Mucosa of descending colon (tissue), 3 donors: ENCODE results near the gene CD74. TPM values are rescaled to one million over a fixed set of nuclear protein-coding genes. Genes with fewer than 3 reads are reported as not detected.

Experiments used
- ATAC-seq: fragments of 200-7000 bp; cut with Tn5 transposase; one replicate; pipeline ENCODE4 v1.9.1; 2020; ENCODE audit warnings: mild to moderate bottlenecking, moderate library complexity
- DNase-seq, 3 donors: peaks; one replicate each; pipeline ENCODE4 v3.0.0-alpha.2; 2020
- H3K36me3 ChIP-seq: fragments of 200-600 bp; one replicate; pipeline ENCODE4 v1.8.0; 2021; ENCODE audit warnings: low read depth, mild to moderate bottlenecking
- H3K4me1 ChIP-seq: fragments of 200-600 bp; one replicate; pipeline ENCODE4 v1.8.0; 2021; ENCODE audit warnings: low read depth, mild to moderate bottlenecking
- H3K4me3 ChIP-seq: fragments of 200-600 bp; one replicate; pipeline ENCODE4 v1.8.0; 2021; ENCODE audit warnings: mild to moderate bottlenecking
- H3K9me3 ChIP-seq: fragments of 200-600 bp; one replicate; pipeline ENCODE4 v1.8.0; 2021; ENCODE audit warnings: mild to moderate bottlenecking
- intact Hi-C, 2 donors: fragments of 100-400 bp; cut with DNase I in 1 of 2; cut with micrococcal nuclease in 1 of 2; formaldehyde crosslinking; loops; one replicate each; pipeline versions ENCODE4 v1.11.0 to v1.11.1; 2022; cut with DNase I, micrococcal nuclease
- total RNA-seq, 3 donors: library from RNA; stranded (reverse); fragmentation: NEBNext Ultra II Directional in 2 of 3; extraction: Animal tissue kit (Norgen Biotek cat#: 25700) in 2 of 3; gene quantifications; one replicate each; pipeline versions ENCODE4 v1.2.1 to v1.2.4, GENCODE V29; 2021 to 2023
- TF ChIP-seq, protein P1 (sequence below): fragments of 200-600 bp; IDR thresholded peaks from one replicate; pipeline ENCODE4 v1.8.0; 2022; ENCODE audit warnings: antibody characterized with exemption, mild to moderate bottlenecking
- donor health status: DM: no; HTN: no; CAD: no; lungs with moderate emphysema.
- donor health status: DM: no; HTN: no; CAD: no.
- donor health status: DM: no; HTN: yes; CAD: no.

CD74 gene
- total RNA-seq, 3 donors from 2014 or later, result 198 to 1,033 (median 284) TPM

GRCh38 chr5:150394912-150395687 is 17.6 kb downstream of the CD74 start:
- DNase-seq (no peak), ATAC-seq (no peak)
- TF ChIP-seq, protein P1, sequence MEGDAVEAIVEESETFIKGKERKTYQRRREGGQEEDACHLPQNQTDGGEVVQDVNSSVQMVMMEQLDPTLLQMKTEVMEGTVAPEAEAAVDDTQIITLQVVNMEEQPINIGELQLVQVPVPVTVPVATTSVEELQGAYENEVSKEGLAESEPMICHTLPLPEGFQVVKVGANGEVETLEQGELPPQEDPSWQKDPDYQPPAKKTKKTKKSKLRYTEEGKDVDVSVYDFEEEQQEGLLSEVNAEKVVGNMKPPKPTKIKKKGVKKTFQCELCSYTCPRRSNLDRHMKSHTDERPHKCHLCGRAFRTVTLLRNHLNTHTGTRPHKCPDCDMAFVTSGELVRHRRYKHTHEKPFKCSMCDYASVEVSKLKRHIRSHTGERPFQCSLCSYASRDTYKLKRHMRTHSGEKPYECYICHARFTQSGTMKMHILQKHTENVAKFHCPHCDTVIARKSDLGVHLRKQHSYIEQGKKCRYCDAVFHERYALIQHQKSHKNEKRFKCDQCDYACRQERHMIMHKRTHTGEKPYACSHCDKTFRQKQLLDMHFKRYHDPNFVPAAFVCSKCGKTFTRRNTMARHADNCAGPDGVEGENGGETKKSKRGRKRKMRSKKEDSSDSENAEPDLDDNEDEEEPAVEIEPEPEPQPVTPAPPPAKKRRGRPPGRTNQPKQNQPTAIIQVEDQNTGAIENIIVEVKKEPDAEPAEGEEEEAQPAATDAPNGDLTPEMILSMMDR, result no peak
- no peaks in the 10 kb centered on the region for H3K4me1 ChIP-seq
- H3K36me3 ChIP-seq, result no peaks in the 10 kb centered on the region
- no peaks in the 10 kb centered on the region for H3K9me3 ChIP-seq
- no peak overlapping the region for H3K4me3 ChIP-seq
- intact Hi-C loops, result no loop called here

DNA sequence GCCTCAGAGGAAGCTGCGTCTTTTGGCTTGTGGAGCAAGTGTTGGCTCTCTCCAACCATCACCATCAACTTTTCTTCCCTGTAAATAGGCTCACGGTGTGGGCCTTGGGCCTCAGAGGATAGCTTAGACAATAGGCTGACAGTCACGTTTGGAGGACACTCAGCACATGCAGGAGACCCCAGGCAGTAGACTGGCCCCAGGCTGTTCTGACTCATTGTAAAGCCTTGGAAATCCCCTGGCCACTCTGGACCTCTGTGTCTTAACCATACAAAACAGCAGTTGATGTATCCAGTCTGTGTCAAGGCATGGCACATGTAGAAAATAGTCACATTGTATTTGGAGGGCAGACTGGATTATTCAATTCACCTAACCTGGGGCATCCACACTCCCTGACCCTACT is 18.6 kb downstream of the CD74 start:
- no peaks in the 10 kb centered on the region for H3K36me3 ChIP-seq
- DNase-seq (no peak), ATAC-seq (no peak)
- no peak overlapping the region for H3K4me3 ChIP-seq
- TF ChIP-seq, protein P1, result no peak
- H3K9me3 ChIP-seq, result no peaks in the 10 kb centered on the region
- no peaks in the 10 kb centered on the region for H3K4me1 ChIP-seq
- intact Hi-C loops, result no loop called here

- ATAC-seq, result no peak
- TF ChIP-seq, protein P1, result no peak
- Histone ChIP-seq H3K36me3 (no peaks in the 10 kb centered on the region), H3K4me3 (no peak overlapping the region), H3K9me3 (no peaks in the 10 kb centered on the region), H3K4me1 (no peaks in the 10 kb centered on the region)
- DNase-seq, result no peak
- intact Hi-C loops, result no loop called here
Observed at GRCh38 chr5:150393096-150393645, 19.5 kb downstream of the CD74 start.

- Histone ChIP-seq H3K4me1 (no peaks in the 10 kb centered on the region), H3K9me3 (no peaks in the 10 kb centered on the region), H3K4me3 (no peak overlapping the region), H3K36me3 (no peaks in the 10 kb centered on the region)
- intact Hi-C loops, result no loop called here
- ATAC-seq, result no peak
- TF ChIP-seq, protein P1, result no peak
- no peak for DNase-seq
Observed at GRCh38 chr5:150392680-150393079, 20.0 kb downstream of the CD74 start.

- Histone ChIP-seq H3K4me3 (no peak overlapping the region), H3K4me1 (no peaks in the 10 kb centered on the region), H3K36me3 (no peaks in the 10 kb centered on the region), H3K9me3 (no peaks in the 10 kb centered on the region)
- intact Hi-C loops, result no loop called here
- no peak for ATAC-seq
- DNase-seq, result no peak
- TF ChIP-seq, protein P1, result no peak
Observed at GRCh38 chr5:150391986-150392385, 20.7 kb downstream of the CD74 start.
